Vagina (tissue), 2 donors: ENCODE data around the gene CAPN9.

Experiments used
- POLR2A ChIP-seq, 2 donors: fragments of 450-650 bp; IDR thresholded peaks; one replicate each; pipeline ENCODE4 v1.6.1; 2017; ENCODE audit warnings: antibody characterized with exemption in 2 of 2, mild to moderate bottlenecking in 2 of 2, moderate library complexity in 2 of 2
- TF ChIP-seq, protein P1 (sequence below), 3 experiments: fragments of 450-650 bp in 2 of 3; fragments of 200-600 bp in 1 of 3; sonication (generic) in 1 of 3; IDR thresholded peaks; one replicate each; pipeline ENCODE4 v1.5.1; 2017 to 2019; ENCODE audit warnings: antibody characterized with exemption in 3 of 3, mild to moderate bottlenecking in 2 of 3, moderate library complexity in 2 of 3

DNA sequence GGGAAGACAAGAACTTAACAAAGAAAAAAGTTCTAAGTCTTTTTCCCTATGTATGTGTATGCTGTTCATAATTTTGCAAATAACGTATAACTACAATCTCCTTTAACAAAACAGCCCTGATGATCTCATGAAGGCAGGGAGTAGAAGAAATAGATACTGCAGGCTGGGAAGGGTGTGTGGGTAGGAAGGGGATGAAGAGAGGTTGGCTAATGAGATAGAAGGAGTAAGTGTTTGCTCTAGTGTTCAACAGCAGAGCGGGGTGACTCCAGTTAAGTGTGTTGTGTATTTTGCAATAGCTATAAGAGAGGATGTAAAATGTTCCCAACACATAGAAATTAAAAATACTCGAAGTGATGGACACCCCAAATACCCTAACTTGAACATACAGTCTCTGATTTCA, 101.0 kb downstream of the CAPN9 start:
- TF ChIP-seq POLR2A (IDR thresholded peaks at IDR 0.05): no peak
- TF ChIP-seq, protein P1, sequence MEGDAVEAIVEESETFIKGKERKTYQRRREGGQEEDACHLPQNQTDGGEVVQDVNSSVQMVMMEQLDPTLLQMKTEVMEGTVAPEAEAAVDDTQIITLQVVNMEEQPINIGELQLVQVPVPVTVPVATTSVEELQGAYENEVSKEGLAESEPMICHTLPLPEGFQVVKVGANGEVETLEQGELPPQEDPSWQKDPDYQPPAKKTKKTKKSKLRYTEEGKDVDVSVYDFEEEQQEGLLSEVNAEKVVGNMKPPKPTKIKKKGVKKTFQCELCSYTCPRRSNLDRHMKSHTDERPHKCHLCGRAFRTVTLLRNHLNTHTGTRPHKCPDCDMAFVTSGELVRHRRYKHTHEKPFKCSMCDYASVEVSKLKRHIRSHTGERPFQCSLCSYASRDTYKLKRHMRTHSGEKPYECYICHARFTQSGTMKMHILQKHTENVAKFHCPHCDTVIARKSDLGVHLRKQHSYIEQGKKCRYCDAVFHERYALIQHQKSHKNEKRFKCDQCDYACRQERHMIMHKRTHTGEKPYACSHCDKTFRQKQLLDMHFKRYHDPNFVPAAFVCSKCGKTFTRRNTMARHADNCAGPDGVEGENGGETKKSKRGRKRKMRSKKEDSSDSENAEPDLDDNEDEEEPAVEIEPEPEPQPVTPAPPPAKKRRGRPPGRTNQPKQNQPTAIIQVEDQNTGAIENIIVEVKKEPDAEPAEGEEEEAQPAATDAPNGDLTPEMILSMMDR (IDR thresholded peaks at IDR 0.05): no peak
